ENCODE measurements around the gene PUM2.

Gene PUM2

GRCh38 chr2:20205069-20205468, 145.6 kb downstream of the PUM2 start:
- POLR2A ChIA-PET: interaction anchor here (0.9 to 1.6 kb wide), 2 partner anchors 20 to 34 kb away, joined by 3 read pairs; partner anchors contain the start of gene SDC1
- TF ChIP-seq CTBP1 (IDR thresholded peaks at IDR 0.05; ENCODE audit: borderline replicate concordance) (no peak), FOXK2 (IDR thresholded peaks at IDR 0.05) (no peak)
- no peak for DNase-seq (ENCODE audit: extremely low spot score)
- CTCF ChIA-PET: interaction anchor here (0.6 kb wide), 2 partner anchors 174 to 270 kb away, joined by 3 to 4 read pairs; no protein-coding TSS in a partner anchor

GRCh38 chr2:20203521-20204225, 147.0 kb downstream of the PUM2 start:
- TF ChIP-seq ELF4 (IDR thresholded peaks at IDR 0.05) (no peak), NFRKB (IDR thresholded peaks at IDR 0.05) (no peak), ZNF384 (IDR thresholded peaks at IDR 0.05) (no peak), L3MBTL2 (conservative IDR thresholded peaks at IDR 0.05) (no peak), PKNOX1 (IDR thresholded peaks at IDR 0.05) (no peak), CTBP1 (IDR thresholded peaks at IDR 0.05; ENCODE audit: borderline replicate concordance) (no peak), HDGF (IDR thresholded peaks at IDR 0.05; ENCODE audit: borderline replicate concordance) (no peak), ARNT (IDR thresholded peaks at IDR 0.05) (no peak), SUZ12 (IDR thresholded peaks at IDR 0.05) (no peak), BHLHE40 (IDR thresholded peaks at IDR 0.05; ENCODE audit: borderline replicate concordance) (no peak), FOXK2 (IDR thresholded peaks at IDR 0.05) (no peak), SP1 (IDR thresholded peaks at IDR 0.05) (no peak), FOXA1 (IDR thresholded peaks at IDR 0.05) (no peak), TARDBP (IDR thresholded peaks at IDR 0.05) (no peak), LEF1 (IDR thresholded peaks at IDR 0.05; ENCODE audit: borderline replicate concordance) (no peak)
- DNase-seq (ENCODE audit: extremely low spot score): no peak
- POLR2A ChIA-PET: interaction anchor here (1.6 kb wide), 1 partner anchor 22 kb away, joined by 3 read pairs; the partner anchor contains the start of gene SDC1
- CTCF ChIA-PET: no interaction called here

GRCh38 chr2:20203072-20203471, 147.6 kb downstream of the PUM2 start:
- TF ChIP-seq ARNT (IDR thresholded peaks at IDR 0.05) (no peak), FOXM1 (IDR thresholded peaks at IDR 0.05; ENCODE audit: borderline replicate concordance) (no peak), LEF1 (IDR thresholded peaks at IDR 0.05; ENCODE audit: borderline replicate concordance) (no peak), L3MBTL2 (conservative IDR thresholded peaks at IDR 0.05) (no peak), SP1 (IDR thresholded peaks at IDR 0.05) (no peak), ELF4 (IDR thresholded peaks at IDR 0.05) (no peak), FOXK2 (IDR thresholded peaks at IDR 0.05) (no peak), NFRKB (IDR thresholded peaks at IDR 0.05) (no peak), PKNOX1 (IDR thresholded peaks at IDR 0.05) (no peak), TARDBP (IDR thresholded peaks at IDR 0.05) (no peak), CTBP1 (IDR thresholded peaks at IDR 0.05; ENCODE audit: borderline replicate concordance) (no peak), HDGF (IDR thresholded peaks at IDR 0.05; ENCODE audit: borderline replicate concordance) (no peak), FOXA1 (IDR thresholded peaks at IDR 0.05) (no peak), SUZ12 (IDR thresholded peaks at IDR 0.05) (no peak), BHLHE40 (IDR thresholded peaks at IDR 0.05; ENCODE audit: borderline replicate concordance) (no peak), ZNF384 (IDR thresholded peaks at IDR 0.05) (no peak)
- no peak for DNase-seq (ENCODE audit: extremely low spot score)
- POLR2A ChIA-PET: no interaction called here
- CTCF ChIA-PET: no interaction called here

- POLR2A ChIA-PET: no interaction called here
- DNase-seq (ENCODE audit: extremely low spot score): no peak
- no peak for TF ChIP-seq L3MBTL2 (conservative IDR thresholded peaks at IDR 0.05)
- no peak for TF ChIP-seq NFRKB (IDR thresholded peaks at IDR 0.05)
- no peak for TF ChIP-seq SP1 (IDR thresholded peaks at IDR 0.05)
- no peak for TF ChIP-seq HDGF (IDR thresholded peaks at IDR 0.05; ENCODE audit: borderline replicate concordance)
- TF ChIP-seq ARNT (IDR thresholded peaks at IDR 0.05): no peak
- no peak for TF ChIP-seq FOXK2 (IDR thresholded peaks at IDR 0.05)
- TF ChIP-seq ELF4 (IDR thresholded peaks at IDR 0.05): no peak
- no peak for TF ChIP-seq FOXM1 (IDR thresholded peaks at IDR 0.05; ENCODE audit: borderline replicate concordance)
- no peak for TF ChIP-seq PKNOX1 (IDR thresholded peaks at IDR 0.05)
- TF ChIP-seq BHLHE40 (IDR thresholded peaks at IDR 0.05; ENCODE audit: borderline replicate concordance): no peak
- no peak for TF ChIP-seq FOXA1 (IDR thresholded peaks at IDR 0.05)
- TF ChIP-seq TARDBP (IDR thresholded peaks at IDR 0.05): no peak
- no peak for TF ChIP-seq CTBP1 (IDR thresholded peaks at IDR 0.05; ENCODE audit: borderline replicate concordance)
- no peak for TF ChIP-seq LEF1 (IDR thresholded peaks at IDR 0.05; ENCODE audit: borderline replicate concordance)
- CTCF ChIA-PET: interaction anchor here (0.8 kb wide), 1 partner anchor 10 kb away, joined by 3 read pairs; no protein-coding TSS in a partner anchor
Observed at GRCh38 chr2:20201671-20202070, 149.0 kb downstream of the PUM2 start.

- TF ChIP-seq SP1 (IDR thresholded peaks at IDR 0.05) (no peak), BHLHE40 (IDR thresholded peaks at IDR 0.05; ENCODE audit: borderline replicate concordance) (no peak), CTBP1 (IDR thresholded peaks at IDR 0.05; ENCODE audit: borderline replicate concordance) (no peak), L3MBTL2 (conservative IDR thresholded peaks at IDR 0.05) (no peak), ZNF384 (IDR thresholded peaks at IDR 0.05) (no peak), FOXK2 (IDR thresholded peaks at IDR 0.05) (no peak), SUZ12 (IDR thresholded peaks at IDR 0.05) (no peak), TARDBP (IDR thresholded peaks at IDR 0.05) (no peak)
- ChIA-PET POLR2A (no interaction called here), CTCF (no interaction called here)
- no peak for DNase-seq (ENCODE audit: extremely low spot score)
Observed at GRCh38 chr2:20200697-20201555, 149.7 kb downstream of the PUM2 start.
